ENCODE measurements around the gene DLG2. TPM values are rescaled to one million over a fixed set of nuclear protein-coding genes. Genes with fewer than 3 reads are reported as not detected.

The DLG2 gene
- total and polyA plus RNA-seq, 12 donors: 1.0 to 14.8 (median 7.4) TPM

DNA sequence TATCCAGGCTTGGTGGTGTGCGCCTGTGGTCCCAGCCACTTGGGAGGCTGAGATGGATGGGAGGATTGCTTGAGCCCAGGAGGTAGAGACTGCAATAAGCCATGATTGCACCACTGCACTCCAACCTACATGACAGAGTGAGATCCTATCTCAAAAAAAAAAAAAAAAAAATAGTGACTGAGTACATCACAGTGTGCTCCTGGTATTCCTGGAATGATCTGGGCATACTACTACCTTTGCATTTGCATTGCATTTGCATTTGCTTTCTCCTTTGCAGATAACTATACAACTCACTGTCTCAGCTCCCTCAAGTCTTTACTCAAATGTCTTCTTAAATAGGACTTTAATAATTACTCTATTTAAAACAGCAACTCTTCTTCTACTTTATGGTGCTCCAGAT, 51.8 kb downstream of the DLG2 start:
- intact Hi-C loops (cut with DNase I): no loop called here
- no peak for DNase-seq
- Histone ChIP-seq H3K27ac (no peak overlapping the region), H3K4me3 (no peak overlapping the region), H3K9me3 (peaks cover 0 to 15% (median 0%) of the 10 kb centered on the region in 11 donors), H3K27me3 (no peaks in the 10 kb centered on the region), H3K4me1 (no peaks in the 10 kb centered on the region), H3K36me3 (no peaks in the 10 kb centered on the region)
- 98 to 100% methylated on average over 1 of the region's 1 CpG for WGBS, 2 donors
- TF ChIP-seq, protein P1, sequence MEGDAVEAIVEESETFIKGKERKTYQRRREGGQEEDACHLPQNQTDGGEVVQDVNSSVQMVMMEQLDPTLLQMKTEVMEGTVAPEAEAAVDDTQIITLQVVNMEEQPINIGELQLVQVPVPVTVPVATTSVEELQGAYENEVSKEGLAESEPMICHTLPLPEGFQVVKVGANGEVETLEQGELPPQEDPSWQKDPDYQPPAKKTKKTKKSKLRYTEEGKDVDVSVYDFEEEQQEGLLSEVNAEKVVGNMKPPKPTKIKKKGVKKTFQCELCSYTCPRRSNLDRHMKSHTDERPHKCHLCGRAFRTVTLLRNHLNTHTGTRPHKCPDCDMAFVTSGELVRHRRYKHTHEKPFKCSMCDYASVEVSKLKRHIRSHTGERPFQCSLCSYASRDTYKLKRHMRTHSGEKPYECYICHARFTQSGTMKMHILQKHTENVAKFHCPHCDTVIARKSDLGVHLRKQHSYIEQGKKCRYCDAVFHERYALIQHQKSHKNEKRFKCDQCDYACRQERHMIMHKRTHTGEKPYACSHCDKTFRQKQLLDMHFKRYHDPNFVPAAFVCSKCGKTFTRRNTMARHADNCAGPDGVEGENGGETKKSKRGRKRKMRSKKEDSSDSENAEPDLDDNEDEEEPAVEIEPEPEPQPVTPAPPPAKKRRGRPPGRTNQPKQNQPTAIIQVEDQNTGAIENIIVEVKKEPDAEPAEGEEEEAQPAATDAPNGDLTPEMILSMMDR (IDR thresholded peaks at IDR 0.05): no peak
- ATAC-seq: no peak

DNA sequence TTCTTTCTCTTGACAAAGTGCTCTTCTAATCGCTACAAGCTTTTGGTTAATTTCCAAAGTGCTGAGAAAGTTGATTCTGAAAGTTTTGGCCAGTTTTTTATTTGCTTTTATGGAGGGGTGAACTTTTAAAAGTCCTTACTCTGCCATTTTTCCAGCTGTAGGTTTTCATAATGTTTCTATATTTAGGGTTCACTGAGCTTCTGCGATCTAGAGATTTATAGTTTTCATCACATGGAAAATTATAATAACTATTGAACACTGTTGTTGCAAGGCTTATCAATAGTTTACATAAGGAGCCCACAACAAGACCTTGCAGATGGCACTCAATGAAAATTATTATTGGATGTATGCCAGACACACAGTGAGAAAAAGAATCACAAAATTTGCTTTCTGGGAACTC, 55.1 kb downstream of the DLG2 start:
- no peak overlapping the region for H3K4me3 ChIP-seq
- H3K36me3 ChIP-seq: no peaks in the 10 kb centered on the region
- WGBS, 2 donors: 62 to 68% methylated on average over 2 of the region's 2 CpGs
- no peak for DNase-seq
- TF ChIP-seq, protein P1 (IDR thresholded peaks at IDR 0.05): no peak
- no peaks in the 10 kb centered on the region for H3K4me1 ChIP-seq
- no peak for ATAC-seq
- H3K27me3 ChIP-seq: no peaks in the 10 kb centered on the region
- H3K27ac ChIP-seq: no peak overlapping the region
- H3K9me3 ChIP-seq: no peaks in the 10 kb centered on the region
- intact Hi-C loops (cut with DNase I): no loop called here

DNA sequence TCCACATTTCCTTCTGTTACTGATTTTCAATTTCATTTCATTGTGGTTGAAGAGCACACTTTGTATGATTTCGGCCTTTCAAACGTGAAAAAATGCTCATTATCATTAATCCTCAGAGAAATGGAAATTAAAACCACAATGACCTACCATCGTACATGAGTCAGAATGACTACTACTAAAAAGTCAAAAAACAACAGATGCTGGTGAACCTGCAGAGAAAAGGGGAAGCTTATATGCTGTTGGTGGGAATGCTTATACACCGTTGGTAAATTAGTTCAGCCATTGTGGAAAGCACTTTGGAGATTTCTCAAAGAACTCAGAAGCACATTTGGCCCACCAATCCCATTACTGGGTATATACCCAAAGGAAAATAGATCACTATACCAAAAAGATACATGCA, 57.6 kb downstream of the DLG2 start:
- Histone ChIP-seq H3K4me3 (no peak overlapping the region), H3K4me1 (no peaks in the 10 kb centered on the region), H3K27me3 (no peaks in the 10 kb centered on the region), H3K27ac (no peak overlapping the region), H3K9me3 (no peaks in the 10 kb centered on the region), H3K36me3 (no peaks in the 10 kb centered on the region)
- DNase-seq (no peak), ATAC-seq (no peak)
- 95 to 96% methylated on average over 4 of the region's 4 CpGs for WGBS, 2 donors
- intact Hi-C loops (cut with DNase I): no loop called here
- TF ChIP-seq, protein P1 (IDR thresholded peaks at IDR 0.05): no peak

DNA sequence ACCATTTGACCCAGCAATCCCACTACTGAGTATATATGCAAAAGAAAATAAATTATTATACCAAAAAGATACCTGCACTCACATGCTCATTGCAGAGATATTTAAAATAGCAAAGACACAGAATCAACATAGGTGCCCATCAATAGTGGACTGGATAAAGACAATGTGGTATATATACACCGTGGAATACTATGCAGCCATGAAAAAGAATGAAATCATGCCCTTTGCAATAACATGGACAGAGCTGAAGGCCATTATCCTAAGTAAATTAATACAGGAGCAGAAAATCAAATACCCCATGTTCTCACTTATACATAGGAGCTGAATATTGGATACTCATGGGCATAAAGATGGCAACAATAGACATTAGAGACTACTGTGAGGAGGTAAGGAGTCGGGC, 68.7 kb downstream of the DLG2 start:
- Histone ChIP-seq H3K36me3 (no peaks in the 10 kb centered on the region), H3K9me3 (peaks cover 0 to 15% (median 0%) of the 10 kb centered on the region in 11 donors), H3K4me3 (no peak overlapping the region), H3K27me3 (no peaks in the 10 kb centered on the region), H3K27ac (no peak overlapping the region), H3K4me1 (no peaks in the 10 kb centered on the region)
- 86 to 92% methylated on average over 2 of the region's 2 CpGs for WGBS, 2 donors
- no peak for ATAC-seq
- TF ChIP-seq, protein P1 (IDR thresholded peaks at IDR 0.05): no peak
- intact Hi-C loops (cut with DNase I): no loop called here
- no peak for DNase-seq

DNA sequence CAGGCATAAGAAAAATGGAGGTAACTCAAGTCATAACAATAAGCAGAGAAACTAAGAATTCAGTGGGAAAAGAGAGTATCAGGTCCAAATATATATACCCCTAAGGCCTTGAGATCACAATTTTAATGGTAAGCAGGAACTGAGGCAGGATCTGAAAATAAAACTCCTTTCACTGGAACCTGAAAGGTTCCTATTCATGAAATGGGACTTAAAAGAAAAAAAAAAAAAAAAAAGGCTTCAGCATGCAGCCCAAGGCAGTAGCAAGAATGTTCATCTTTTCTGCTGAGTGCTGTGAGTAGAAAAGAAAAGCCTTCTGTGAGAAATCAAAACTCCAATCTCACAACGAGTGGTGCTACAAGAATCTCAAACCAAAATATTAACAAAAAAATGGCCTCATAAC, 75.3 kb downstream of the DLG2 start:
- Histone ChIP-seq H3K27me3 (no peaks in the 10 kb centered on the region), H3K4me1 (no peaks in the 10 kb centered on the region), H3K9me3 (no peaks in the 10 kb centered on the region), H3K36me3 (no peaks in the 10 kb centered on the region), H3K27ac (no peak overlapping the region), H3K4me3 (no peak overlapping the region)
- DNase-seq (no peak), ATAC-seq (no peak)
- TF ChIP-seq, protein P1 (IDR thresholded peaks at IDR 0.05): no peak
- intact Hi-C loops (cut with DNase I): no loop called here
- 68 to 81% methylated on average over 1 of the region's 1 CpG for WGBS, 2 donors

Measured in heart right ventricle (tissue), 16 donors.